Stimulated activated CD4-positive, alpha-beta T cell treated with anti-CD3 and anti-CD28 coated beads, TNF-alpha, amount 100 ng/mL, for 1 hour (primary cell): ENCODE data around the gene VPS35L.

Experiments
- DNase-seq, 3 donors: peaks; one replicate each; pipeline ENCODE4 v3.0.0-alpha.2; 2020; ENCODE audit warnings: low read depth in 3 of 3, low spot score in 1 of 3

Gene VPS35L

GRCh38 chr16:19555186-19555937, at the start of gene VPS35L:
VPS35L (plus strand) TSS chr16:19555703; CDS start chr16:19555730, 27 bp downstream.
- DNase-seq: peak; percentile 83 to 94 (median 92)

- DNase-seq: no peak
Measured at GRCh38 chr16:19506965-19507364, 48.5 kb upstream of the VPS35L start.

- DNase-seq: no peak
Measured at GRCh38 chr16:19507867-19508266, 47.6 kb upstream of the VPS35L start.

GRCh38 chr16:19512297-19512696, 43.2 kb upstream of the VPS35L start:
- DNase-seq: no peak

GRCh38 chr16:19513377-19514053, 42.0 kb upstream of the VPS35L start:
- no peak for DNase-seq

- no peak for DNase-seq
Measured at GRCh38 chr16:19515757-19516156, 39.7 kb upstream of the VPS35L start.

GRCh38 chr16:19517424-19518089, 37.9 kb upstream of the VPS35L start:
- DNase-seq: no peak

- no peak for DNase-seq
Measured at GRCh38 chr16:19518388-19518787, 37.1 kb upstream of the VPS35L start.

- no peak for DNase-seq
Measured at GRCh38 chr16:19520861-19521331, 34.6 kb upstream of the VPS35L start.

- peak; percentile 85 to 95 (median 86) for DNase-seq
Measured at GRCh38 chr16:19521471-19522396, 33.8 kb upstream of the VPS35L start, which contains the start of gene GDE1. GDE1 (minus strand) TSS chr16:19522098; CDS start chr16:19521964, 134 bp downstream.

GRCh38 chr16:19522397-19522732, 33.1 kb upstream of the VPS35L start:
- DNase-seq: no peak

GRCh38 chr16:19522760-19523159, 32.7 kb upstream of the VPS35L start:
- DNase-seq: no peak

- no peak for DNase-seq
Measured at GRCh38 chr16:19523184-19523558, 32.3 kb upstream of the VPS35L start.

GRCh38 chr16:19523559-19524355, 31.7 kb upstream of the VPS35L start, which contains the start of gene CCP110:
CCP110 (plus strand) TSS chr16:19523942; CDS start chr16:19527882, 3,940 bp downstream.
- peak; percentile 73 to 88 (median 86) for DNase-seq

GRCh38 chr16:19524356-19524615, 31.2 kb upstream of the VPS35L start:
- DNase-seq: no peak

GRCh38 chr16:19524616-19525384, 30.7 kb upstream of the VPS35L start:
- DNase-seq: no peak

- no peak for DNase-seq
Measured at GRCh38 chr16:19525385-19525723, 30.1 kb upstream of the VPS35L start.

GRCh38 chr16:19527161-19527560, 28.3 kb upstream of the VPS35L start:
- DNase-seq: no peak

- no peak for DNase-seq
Measured at GRCh38 chr16:19528666-19529065, 26.8 kb upstream of the VPS35L start.

GRCh38 chr16:19532601-19533000, 22.9 kb upstream of the VPS35L start:
- no peak for DNase-seq
